ENCODE results near the gene SLC25A27.

Gene SLC25A27

DNA sequence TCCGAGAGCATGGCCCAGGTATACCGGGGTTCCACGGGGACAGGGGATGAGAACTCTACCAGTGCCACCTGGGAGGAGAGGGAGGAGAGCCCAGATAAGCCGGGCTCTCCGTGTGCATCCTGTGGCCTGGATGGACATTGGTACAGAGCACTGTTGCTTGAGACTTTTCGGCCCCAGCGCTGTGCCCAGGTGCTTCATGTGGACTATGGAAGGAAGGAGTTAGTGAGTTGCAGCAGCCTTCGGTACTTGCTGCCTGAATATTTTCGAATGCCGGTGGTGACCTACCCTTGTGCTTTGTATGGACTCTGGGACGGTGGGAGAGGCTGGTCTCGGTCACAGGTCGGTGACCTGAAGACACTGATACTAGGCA, 36.2 kb downstream of the SLC25A27 start:
- TF ChIP-seq ZFX (IDR thresholded peaks at IDR 0.05), result no peak
- no peak overlapping the region for H3K27ac ChIP-seq

GRCh38 chr6:46689657-46690056, 36.9 kb downstream of the SLC25A27 start:
- H3K27ac ChIP-seq, result no peak overlapping the region
- TF ChIP-seq ZFX (IDR thresholded peaks at IDR 0.05), result no peak
- TF ChIP-seq, protein P1, sequence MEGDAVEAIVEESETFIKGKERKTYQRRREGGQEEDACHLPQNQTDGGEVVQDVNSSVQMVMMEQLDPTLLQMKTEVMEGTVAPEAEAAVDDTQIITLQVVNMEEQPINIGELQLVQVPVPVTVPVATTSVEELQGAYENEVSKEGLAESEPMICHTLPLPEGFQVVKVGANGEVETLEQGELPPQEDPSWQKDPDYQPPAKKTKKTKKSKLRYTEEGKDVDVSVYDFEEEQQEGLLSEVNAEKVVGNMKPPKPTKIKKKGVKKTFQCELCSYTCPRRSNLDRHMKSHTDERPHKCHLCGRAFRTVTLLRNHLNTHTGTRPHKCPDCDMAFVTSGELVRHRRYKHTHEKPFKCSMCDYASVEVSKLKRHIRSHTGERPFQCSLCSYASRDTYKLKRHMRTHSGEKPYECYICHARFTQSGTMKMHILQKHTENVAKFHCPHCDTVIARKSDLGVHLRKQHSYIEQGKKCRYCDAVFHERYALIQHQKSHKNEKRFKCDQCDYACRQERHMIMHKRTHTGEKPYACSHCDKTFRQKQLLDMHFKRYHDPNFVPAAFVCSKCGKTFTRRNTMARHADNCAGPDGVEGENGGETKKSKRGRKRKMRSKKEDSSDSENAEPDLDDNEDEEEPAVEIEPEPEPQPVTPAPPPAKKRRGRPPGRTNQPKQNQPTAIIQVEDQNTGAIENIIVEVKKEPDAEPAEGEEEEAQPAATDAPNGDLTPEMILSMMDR (conservative IDR thresholded peaks at IDR 0.05), result no peak

- TF ChIP-seq, protein P1 (conservative IDR thresholded peaks at IDR 0.05), result no peak
- no peak for TF ChIP-seq ZFX (IDR thresholded peaks at IDR 0.05)
- H3K27ac ChIP-seq, result no peak overlapping the region
These were observed 37.5 kb downstream of the SLC25A27 start for GRCh38 chr6:46690141-46690755.

GRCh38 chr6:46690911-46691451, 38.2 kb downstream of the SLC25A27 start:
- no peak overlapping the region for H3K27ac ChIP-seq
- TF ChIP-seq ZFX (IDR thresholded peaks at IDR 0.05), result no peak
- TF ChIP-seq, protein P1 (conservative IDR thresholded peaks at IDR 0.05), result no peak

DNA sequence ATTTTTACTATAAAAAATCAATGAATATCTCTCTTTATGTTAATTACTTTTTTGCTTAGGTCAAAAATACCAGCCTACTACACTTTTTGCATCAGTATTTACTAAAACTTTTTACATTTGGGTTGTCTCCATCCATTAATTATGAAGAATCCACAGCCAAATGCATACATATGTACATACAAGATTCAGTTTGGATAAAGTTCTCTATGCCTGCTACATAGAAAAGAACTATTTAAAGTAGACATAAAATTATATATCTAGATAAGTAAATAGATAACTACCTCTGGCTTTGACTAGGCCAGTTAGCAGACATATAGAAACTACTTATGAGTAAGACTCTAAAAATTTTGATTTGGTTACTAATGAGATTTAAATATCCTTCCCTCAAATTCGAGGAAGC, 47.2 kb downstream of the SLC25A27 start:
- TF ChIP-seq ZFX (IDR thresholded peaks at IDR 0.05), result no peak
- TF ChIP-seq, protein P1 (conservative IDR thresholded peaks at IDR 0.05), result no peak
- no peak overlapping the region for H3K27ac ChIP-seq

DNA sequence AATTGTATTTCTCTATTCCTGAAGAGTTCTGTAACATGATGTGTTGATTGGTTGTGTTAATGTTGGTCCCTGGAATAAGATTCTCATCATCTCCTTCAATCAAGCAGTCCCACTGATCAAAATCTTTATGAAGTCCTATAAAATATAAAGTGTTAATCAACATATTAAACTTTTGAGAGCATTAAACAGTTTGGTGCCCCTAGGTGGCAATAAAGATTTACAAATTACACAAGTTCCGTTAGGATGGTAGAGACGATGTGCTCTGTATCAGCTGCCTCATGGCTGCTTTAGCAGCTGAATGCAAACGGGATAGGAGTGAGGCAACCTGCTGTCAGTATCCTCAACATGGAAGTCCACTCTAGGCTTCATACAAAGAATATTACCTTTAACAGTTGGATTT, 51.8 kb downstream of the SLC25A27 start:
- TF ChIP-seq, protein P1 (conservative IDR thresholded peaks at IDR 0.05), result peak; percentile 57
- no peak for TF ChIP-seq ZFX (IDR thresholded peaks at IDR 0.05)
- no peak overlapping the region for H3K27ac ChIP-seq

DNA sequence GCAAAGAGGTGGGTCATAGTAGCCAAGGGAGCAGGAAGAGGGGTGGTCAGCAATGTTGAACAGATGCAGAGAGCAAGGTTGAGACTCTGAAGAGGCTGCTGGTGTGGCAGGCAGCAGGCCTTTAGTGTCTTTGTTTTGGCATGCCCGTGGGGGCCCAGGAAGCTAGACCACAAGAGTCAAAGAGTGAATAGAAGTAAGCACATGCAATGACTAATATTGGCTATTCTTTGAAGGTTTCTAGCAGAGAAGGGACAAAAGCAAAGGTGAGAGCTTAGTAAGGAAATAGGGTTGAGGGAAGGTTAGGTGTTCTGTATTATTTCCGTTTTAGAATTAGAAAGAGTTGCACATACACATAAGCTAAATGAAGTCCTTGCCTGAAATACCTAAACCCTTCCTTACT, 53.7 kb downstream of the SLC25A27 start:
- H3K27ac ChIP-seq, result no peak overlapping the region
- TF ChIP-seq, protein P1 (conservative IDR thresholded peaks at IDR 0.05), result no peak
- no peak for TF ChIP-seq ZFX (IDR thresholded peaks at IDR 0.05)

DNA sequence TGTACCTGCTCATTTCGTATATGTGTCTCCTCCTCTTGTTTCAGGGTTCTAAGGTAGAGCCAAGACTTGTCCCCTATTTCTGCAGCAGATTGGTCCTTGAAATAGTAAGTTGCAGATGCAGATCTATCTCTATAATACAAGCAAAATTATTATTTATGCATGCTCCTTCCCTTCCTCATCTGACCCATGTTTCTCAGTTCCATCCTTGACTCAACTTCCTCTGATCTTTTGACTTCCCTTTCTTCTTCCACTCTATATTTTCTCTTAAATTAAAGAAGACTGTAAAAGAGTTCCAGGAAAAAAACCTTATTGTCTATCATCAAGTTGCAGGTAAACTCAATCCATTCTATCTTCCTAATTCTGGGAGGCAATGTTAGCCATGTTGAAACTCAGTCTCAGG, 58.7 kb downstream of the SLC25A27 start:
- no peak overlapping the region for H3K27ac ChIP-seq
- TF ChIP-seq, protein P1 (conservative IDR thresholded peaks at IDR 0.05), result no peak
- no peak for TF ChIP-seq ZFX (IDR thresholded peaks at IDR 0.05)
